GM12801 (cell line): Measurements from ENCODE around the gene IL15RA.

Source experiments
- CTCF ChIP-seq: IDR thresholded peaks from one replicate; pipeline ENCODE4 v1.5.1; 2011; ENCODE audit warnings: control low read depth; ENCODE audit not compliant: insufficient read length; ENCODE audit errors: extremely low read depth

The IL15RA gene

GRCh38 chr10:5913736-5914135 is 63.6 kb downstream of the IL15RA start:
- TF ChIP-seq CTCF: no peak

GRCh38 chr10:5911670-5912069 is 65.7 kb downstream of the IL15RA start:
- TF ChIP-seq CTCF: no peak

- no peak for TF ChIP-seq CTCF
These were observed 66.8 kb downstream of the IL15RA start for GRCh38 chr10:5910323-5911100.

GRCh38 chr10:5906651-5907050 is 70.7 kb downstream of the IL15RA start:
- TF ChIP-seq CTCF: no peak

- TF ChIP-seq CTCF: no peak
These were observed 71.4 kb downstream of the IL15RA start for GRCh38 chr10:5905854-5906507.

- no peak for TF ChIP-seq CTCF
These were observed 73.1 kb downstream of the IL15RA start for GRCh38 chr10:5904227-5904626.

- no peak for TF ChIP-seq CTCF
These were observed 73.8 kb downstream of the IL15RA start for GRCh38 chr10:5903563-5903962.
